SK-N-MC (cell line): ENCODE results near the gene NDST1.

Source experiments
- EZH2 ChIP-seq: fragments of 200-600 bp; sonication (generic); IDR thresholded peaks from one replicate; pipeline ENCODE4 v1.6.1; 2017; ENCODE audit warnings: antibody characterized with exemption
- FOXP2 ChIP-seq: optimal IDR thresholded peaks from 2 replicates; pipeline ENCODE3; 2011; ENCODE audit warnings: mild to moderate bottlenecking, moderate library complexity; ENCODE audit not compliant: insufficient read depth; ENCODE audit errors: extremely low read length, control extremely low read depth
- POLR2AphosphoS5 ChIP-seq: IDR thresholded peaks from 2 replicates; pipeline ENCODE4 v1.6.1; 2012; ENCODE audit warnings: mild to moderate bottlenecking, low read depth, low read length, borderline replicate concordance

GRCh38 chr5:150521939-150522503 lies 14.1 kb downstream of the NDST1 start:
- no peak for TF ChIP-seq EZH2
- no peak for TF ChIP-seq FOXP2
- no peak for TF ChIP-seq POLR2AphosphoS5
